Astrocyte of the cerebellum (primary cell): Measurements from ENCODE around the gene GREB1L.

Experiments used
- DNase-seq: peaks from one replicate; pipeline ENCODE4 v3.0.0-alpha.2; 2011; ENCODE audit warnings: low read depth
- H3K4me3 ChIP-seq: 2 replicates; pipeline ENCODE4 v1.5.1; 2011; ENCODE audit warnings: mild to moderate bottlenecking, low read depth, low read length, moderate library complexity
- CTCF ChIP-seq: IDR thresholded peaks from 2 replicates; pipeline ENCODE4 v1.5.1; 2012; ENCODE audit warnings: low read length, low read depth, moderate library complexity, mild to moderate bottlenecking; ENCODE audit errors: missing control alignments
- in situ Hi-C: cut with HindIII; loops from 2 replicates; pipeline ENCODE4 v1.10.0; 2017; ENCODE audit warnings: low sequenced_read_pairs

The GREB1L gene

GRCh38 chr18:21454725-21455124 is 212.7 kb downstream of the GREB1L start:
- no peak overlapping the region for H3K4me3 ChIP-seq
- in situ Hi-C loops = loop anchor here (5.0 kb wide), 1 partner anchor 247 kb away; no protein-coding TSS in a partner anchor
- TF ChIP-seq CTCF = no peak
- no peak for DNase-seq

- in situ Hi-C loops = no loop called here
- no peak overlapping the region for H3K4me3 ChIP-seq
- no peak for DNase-seq
- no peak for TF ChIP-seq CTCF
Observed at GRCh38 chr18:21456428-21457178, 214.6 kb downstream of the GREB1L start.

GRCh38 chr18:21457179-21457535 is 215.1 kb downstream of the GREB1L start:
- H3K4me3 ChIP-seq = no peak overlapping the region
- DNase-seq = no peak
- in situ Hi-C loops = no loop called here
- TF ChIP-seq CTCF = no peak

GRCh38 chr18:21458310-21458709 is 216.3 kb downstream of the GREB1L start:
- H3K4me3 ChIP-seq = no peak overlapping the region
- DNase-seq = no peak
- in situ Hi-C loops = no loop called here
- no peak for TF ChIP-seq CTCF

- no peak for DNase-seq
- H3K4me3 ChIP-seq = no peak overlapping the region
- TF ChIP-seq CTCF = no peak
- in situ Hi-C loops = no loop called here
Observed at GRCh38 chr18:21458788-21459187, 216.8 kb downstream of the GREB1L start.

DNA sequence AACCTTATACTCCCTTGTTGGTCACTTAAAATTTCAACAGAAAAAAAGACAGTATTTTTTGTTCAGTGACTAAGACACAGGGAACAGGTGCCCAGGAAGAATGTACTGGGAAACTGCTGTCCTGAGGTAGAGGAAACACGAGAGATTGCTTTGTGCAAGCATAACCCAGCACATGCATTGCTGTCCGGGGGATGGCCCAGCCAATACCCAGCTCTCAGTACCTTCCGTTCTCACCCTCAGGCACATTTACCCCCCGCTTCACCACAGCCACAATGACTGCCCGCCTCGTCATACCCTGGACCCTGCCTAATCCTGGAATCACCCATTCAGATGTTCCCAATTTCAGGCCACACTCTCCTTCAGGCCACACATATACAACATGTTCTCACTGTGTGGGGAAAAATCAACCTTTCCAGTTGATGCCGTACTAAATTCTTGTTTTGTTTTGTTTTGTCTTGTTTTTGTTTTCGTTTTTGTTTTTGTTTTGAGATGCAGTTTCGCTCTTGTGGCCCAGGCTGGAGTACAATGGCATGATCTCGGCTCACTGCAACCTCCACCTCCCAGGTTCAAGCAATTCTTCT is 217.8 kb downstream of the GREB1L start:
- in situ Hi-C loops = no loop called here
- no peak for TF ChIP-seq CTCF
- no peak for DNase-seq
- no peak overlapping the region for H3K4me3 ChIP-seq
